ENCODE results near the gene FMC1.
"Not testable (repeated sequence)": the region's sequence is repeated elsewhere in the genome, so short reads cannot be mapped to it uniquely, and the experiment has no call there.

FMC1 gene

DNA sequence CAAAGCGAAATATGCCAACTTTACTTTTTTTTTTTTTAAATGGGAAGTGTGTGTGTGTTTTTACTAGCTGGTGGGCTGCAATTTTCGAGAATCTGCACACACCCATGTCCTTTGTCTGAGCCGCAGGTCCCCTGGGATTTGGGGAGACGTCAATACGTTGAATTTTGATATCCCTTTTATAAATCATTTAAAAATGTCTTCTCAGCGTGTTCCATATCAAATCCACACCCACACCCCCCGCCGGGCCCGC is 404 bp upstream of the FMC1 start:
- DNase-seq: no peak

DNA sequence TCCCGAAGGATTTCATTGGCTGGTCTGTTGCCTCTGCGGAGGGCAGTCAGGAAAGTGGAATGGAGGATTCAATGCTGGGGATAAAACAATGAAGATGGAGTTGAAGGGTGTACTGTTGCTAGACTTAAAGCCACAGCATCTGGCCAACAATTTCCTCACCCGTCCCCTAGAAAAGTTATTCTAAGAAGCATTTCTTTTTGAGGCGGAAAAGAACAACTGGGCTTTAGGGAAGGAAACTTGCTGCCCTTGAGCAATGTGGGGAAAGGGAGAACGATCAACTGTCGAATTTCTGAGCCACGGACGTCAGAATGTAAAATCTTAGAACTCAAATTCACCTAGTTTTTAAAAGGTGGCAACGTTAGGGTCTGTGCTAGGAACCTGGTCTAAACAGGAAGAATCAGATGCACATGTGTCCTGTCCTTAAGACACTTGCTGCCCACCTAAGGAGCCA is 664 bp downstream of the FMC1 start:
- no peak for DNase-seq

DNA sequence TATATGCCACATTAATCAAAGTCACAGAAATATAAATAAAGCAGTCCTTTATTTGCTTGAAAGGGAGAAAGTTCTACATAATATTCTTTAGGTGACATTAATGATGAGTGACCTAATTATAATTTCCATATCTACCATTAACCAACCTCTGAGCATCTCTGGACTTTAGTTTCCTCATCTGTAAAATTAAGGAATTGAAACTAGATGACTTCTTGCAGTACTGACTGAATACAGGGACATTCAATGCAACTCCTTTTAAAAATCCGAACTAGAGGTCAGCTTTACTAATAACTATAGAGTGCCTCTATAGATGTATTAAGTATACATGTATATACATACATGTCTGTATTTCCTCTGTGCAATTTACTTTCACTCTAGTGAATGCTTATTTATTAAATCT is 3.9 kb downstream of the FMC1 start:
- no peak for DNase-seq

DNA sequence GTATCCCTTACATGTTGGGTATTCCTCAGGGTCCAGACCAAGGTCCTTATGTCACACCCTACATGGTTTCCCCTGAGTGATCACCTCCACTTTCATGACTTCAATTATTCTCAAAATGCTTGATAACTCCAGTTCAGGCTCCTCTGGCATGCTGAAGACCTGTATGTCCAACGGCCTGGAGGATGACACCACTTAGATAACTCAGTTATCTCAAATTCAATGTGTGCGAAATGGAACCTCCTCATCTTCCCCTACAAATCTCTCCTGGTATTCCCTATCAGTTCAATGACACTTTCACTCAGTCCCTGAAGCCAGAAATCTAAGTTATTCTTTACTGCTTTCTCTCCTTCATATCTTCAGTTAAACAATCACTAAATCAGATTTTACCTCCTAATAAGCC is 9.9 kb downstream of the FMC1 start:
- no peak for DNase-seq

DNA sequence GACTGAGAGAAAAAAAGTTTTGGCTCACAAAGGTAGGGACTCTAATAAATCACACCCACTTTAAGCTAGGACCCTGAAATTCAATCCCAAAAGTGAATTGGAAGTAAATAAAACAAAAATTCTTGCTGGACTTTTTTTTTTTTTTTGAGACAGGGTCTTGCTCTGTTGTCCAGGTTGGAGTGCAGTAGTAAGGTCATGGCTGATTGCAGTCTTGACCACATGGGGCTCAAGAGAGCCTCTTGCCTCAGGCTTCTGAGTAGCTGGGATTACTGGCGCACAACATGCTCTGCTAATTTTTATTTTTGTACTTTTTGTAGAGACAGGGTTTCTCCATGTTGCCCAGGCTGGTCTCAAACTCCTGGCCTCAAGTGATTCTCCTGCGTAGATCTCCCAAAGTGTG is 13.6 kb downstream of the FMC1 start:
- DNase-seq: no peak

DNA sequence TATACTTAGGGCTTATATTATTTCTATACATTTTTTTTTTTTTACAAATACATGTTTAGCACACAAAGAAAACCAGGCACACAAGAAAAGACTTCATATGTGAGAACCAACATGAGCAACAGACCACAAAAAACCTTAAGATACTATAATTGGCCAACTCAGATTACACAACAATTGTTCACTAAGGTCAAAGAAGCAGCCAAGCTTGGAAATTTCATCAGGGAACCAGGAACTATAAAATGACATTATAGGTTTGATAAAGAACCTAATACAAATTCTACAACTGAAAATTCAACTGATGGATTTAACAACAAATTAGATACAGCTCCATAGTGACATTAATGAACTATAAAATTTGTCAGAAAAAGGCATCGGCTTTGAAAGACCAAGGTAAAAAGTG is 14.2 kb downstream of the FMC1 start:
- DNase-seq: no peak

DNA sequence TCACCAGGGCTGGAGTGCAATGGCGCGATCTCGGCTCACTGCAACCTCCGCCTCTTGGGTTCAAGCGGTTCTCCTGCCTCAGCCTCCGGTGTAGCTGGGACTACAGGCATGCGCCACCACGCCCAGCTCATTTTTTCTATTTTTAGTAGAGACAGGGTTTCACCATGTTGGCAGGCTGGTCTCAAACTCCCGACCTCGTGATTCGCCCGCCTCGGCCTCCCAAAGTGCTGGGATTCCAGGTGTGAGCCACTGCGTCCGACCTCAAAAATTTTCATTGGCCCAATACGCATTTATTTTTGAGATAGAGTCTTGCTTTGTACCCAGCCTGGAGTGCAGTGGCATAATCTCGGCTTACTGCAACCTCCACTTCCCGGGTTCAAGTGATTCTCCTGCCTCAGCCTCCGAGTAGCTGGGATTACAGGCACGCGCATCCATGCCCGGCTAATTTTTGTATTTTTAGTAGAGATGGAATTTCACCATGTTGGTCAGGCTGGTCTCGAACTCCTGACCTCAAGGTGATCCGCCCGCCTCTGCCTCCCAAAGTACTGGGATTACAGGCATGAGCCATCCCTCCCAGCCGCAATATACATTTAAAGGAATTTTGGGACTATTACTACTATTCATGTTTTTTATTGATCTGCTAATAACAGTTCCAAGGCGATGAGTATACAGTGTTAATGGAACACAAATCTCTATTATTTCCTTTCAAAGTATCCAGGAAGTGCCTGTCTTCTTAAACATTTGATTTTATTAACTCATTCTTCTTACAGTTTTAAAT is 16.8 kb downstream of the FMC1 start:
- not testable (repeated sequence) for DNase-seq

DNA sequence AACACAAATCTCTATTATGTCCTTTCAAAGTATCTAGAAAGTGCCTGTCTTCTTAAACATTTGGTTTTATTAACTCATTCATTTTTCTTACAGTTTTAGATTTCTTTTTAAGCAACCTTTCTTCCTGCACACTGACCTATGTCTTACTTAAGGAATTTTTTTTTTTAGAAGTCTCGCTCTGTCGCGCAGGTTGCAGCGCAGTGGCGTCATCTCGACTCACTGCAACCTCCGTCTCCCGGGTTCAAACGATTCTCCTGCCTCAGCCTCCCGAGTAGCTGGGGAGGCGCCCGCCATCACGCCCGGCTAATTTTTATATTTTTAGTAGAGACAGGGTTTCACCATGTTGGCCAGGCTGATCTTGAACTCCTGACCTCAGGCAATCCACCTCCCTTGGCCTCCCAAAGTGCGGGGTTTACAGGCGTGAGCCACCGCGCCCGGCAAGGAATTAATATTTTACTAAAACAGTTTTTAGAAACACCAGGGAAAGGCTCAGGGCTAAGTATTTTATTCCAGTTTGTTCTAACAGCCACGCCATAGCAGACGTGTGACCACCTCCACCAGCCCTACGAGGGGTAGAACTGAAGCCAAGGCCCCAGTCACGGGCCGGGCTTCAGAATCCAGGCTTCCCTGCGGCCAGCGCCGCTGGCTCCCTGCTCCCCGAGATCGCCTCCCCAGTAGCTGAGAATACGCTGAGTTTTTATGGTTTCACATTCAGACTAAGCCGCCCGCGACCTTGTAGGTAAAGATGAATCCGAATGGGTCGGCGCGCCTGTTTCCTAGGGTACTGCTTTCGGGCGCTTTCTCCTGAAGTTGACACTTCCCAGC is 17.6 kb downstream of the FMC1 start:
- peak; percentile 48 for DNase-seq

DNA sequence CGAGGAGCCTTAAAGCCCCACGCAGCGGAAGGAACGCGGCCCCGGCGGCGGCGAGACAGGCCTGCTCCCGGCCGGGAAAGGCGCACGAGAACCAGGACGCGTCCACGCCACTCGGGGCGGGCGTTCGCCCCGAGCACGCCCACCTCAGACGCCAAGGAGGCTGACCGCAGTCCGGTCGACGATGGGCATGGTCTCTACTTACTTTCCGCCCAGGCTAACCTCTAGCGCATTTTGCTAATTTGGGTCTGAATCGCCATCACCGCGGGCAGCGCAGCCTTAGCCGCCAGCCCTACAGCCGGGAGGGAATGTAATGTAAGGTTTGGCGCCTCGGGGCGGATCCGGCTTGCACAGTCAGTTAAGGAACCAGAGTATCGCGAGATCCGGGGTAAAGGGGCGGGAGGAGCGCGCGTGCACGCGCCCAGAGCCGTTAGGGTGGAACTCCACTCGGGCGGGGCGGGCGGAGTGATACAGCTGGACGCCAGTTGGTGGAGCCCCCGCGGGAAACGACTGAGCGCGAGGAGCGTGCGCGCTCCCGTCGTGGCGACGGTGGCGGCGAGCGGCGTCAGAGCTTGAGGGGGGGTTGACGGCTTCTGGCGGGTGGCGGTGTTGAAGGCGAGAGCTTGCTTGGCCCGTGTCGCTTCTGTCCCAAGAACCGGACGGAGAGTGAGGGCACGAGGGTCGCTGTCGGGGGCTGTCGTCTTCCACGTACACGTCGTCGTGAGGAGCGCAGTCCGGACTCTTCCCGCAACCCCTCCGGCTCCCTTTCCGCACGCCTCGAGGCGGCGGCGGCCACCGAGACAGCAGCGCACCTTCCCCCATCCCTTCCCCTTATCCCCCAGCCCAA is 18.5 kb downstream of the FMC1 start, which contains the start of gene LUC7L2:
TSS of gene LUC7L2 (plus strand) at position 529 of the 844 bp plus-strand sequence. CDS start 368 bp downstream, outside the sequence.
- peak; percentile 99 for DNase-seq

DNA sequence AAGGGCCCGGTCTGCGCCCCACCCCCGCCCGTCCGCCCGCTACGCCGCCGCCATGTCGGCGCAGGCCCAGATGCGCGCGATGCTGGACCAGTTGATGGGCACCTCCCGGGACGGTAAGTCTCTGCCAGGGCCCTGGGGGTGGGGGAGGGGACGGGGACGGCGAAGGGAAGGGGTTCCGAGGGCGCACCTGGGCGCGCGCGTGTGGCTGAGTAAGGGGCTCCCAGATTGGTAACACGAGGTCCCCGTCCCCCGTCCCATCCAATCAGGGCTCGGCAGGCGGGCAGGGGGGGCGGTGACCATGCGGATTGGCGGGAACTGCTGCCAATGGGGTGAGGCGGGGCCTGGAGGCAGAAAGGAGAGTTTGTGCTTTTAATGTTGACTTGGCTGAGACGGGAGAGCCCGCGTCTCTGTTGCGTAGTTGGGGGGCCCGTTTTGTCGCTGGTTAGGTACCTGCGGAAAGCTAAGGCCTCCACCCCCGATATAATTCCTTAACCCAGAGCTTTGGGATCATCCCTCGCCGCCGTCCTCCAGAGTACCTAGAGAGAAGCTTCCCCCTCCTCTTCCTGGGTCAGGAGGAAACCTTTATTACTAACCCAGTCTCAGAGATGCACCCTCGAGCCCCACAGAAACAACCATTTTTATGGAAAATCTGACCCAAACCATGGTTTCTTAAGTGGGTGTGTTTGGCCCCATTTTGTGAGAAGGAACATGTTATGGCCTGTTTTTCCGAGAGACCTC is 19.2 kb downstream of the FMC1 start:
- peak; percentile 98 to 99 for DNase-seq

DNA sequence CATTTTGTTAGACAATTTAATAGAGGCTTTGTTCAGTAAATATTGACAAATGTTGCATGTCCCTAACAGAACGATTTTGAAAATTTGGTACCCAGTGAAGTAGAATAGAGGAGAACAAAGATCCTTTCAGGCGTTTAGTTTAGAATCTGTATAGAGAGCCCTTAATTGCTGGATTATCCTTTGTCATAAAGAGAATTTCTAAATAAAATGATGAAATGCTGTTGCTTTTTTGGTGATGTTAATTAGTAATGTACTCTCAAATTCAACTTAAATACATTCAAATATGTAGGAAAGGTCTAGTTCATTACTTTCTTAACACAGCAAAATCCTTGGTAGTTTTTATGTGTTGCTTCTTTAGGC is 19.8 kb downstream of the FMC1 start:
- no peak for DNase-seq

DNA sequence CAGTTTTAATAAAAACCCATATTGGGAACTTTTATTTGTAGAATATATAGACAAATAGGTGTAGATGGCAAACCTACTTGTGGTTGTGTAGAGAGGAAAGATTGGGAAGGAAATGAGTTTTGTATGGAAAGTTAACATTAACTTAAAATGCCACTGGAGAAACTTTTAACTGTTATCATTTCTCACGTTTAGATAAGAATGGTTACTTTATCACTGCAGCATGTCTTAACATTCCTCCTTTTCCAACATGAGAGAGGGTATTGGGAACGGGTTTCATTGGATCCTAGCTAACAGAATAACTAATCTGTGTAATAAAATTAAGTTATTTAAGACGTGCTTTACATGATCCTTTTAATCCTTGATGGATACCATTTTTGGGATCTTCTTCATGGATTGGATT is 20.4 kb downstream of the FMC1 start:
- no peak for DNase-seq

DNA sequence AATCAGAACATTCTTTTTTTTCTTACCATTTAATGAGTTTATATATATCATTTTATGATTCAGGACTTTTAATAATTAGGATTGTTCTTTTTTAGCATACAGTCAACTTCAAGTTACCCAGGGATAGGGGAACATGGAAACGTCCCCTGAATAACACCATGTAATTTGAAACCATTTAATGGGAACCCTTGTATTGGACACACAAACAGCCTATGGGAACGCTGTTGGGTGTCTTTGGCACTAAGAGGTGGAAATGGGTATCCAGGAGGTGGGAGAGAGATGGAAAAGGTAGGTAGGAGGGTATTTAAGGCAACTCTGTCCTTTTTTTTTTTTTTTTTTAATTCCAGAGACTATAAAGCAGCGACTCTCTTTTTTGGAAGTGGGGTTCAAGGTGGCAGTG is 21.2 kb downstream of the FMC1 start:
- DNase-seq: no peak

DNA sequence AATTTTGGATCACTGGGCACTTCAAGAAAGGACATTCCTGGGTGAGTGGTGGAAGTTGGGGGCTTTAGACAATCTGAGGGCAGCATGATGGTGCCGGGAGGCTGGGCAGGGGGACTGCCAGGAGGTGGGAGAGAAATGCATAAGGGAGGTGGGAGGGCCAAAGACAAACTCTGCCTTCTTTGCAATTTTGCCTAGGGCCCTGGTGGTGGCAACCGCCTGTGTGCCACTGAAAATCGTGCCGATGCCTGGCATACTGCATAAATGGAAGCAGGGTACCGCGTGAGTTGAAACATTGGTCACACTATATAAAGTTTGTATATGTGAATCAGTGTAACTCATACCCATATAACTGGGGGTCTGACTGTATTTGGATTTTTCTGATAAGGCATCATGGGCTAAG is 21.8 kb downstream of the FMC1 start:
- DNase-seq: no peak

DNA sequence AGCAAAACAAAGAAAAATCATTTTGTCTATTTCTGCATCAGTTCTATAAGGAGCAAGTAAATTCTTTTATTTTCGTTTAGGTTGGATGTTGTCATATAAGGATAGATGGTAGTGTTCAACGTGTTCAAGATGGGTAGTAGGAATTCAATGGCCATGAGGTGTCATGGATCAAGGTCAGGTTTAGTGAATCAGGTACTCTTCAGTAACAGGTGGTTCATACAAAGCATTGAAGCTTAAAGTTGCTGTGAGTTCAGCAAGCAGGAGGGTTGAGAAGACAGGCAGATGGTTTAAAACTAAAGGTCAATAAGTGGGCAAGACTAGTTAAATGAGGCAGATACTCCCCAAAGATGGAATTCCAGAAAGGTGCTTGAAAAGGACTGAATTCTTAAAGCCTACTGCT is 24.2 kb downstream of the FMC1 start:
- DNase-seq: no peak

DNA sequence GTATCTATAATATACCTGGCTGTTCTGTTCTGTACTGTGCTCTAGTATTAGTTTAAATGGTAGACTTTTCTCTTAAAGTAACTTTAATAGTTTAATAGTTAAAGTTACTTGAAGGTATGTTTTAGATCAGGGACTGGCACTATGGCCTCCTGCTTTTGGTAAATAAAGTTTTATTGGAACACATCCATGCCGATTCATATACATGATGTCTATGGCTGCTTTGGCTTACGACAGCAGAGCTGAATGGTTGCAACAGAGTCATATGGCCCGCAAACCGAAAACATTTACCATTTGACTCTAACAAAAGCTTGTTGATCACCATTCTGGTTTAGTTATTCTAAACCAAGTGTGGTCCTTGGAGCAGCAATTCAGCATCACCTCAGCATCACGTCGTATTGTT is 25.3 kb downstream of the FMC1 start:
- no peak for DNase-seq

DNA sequence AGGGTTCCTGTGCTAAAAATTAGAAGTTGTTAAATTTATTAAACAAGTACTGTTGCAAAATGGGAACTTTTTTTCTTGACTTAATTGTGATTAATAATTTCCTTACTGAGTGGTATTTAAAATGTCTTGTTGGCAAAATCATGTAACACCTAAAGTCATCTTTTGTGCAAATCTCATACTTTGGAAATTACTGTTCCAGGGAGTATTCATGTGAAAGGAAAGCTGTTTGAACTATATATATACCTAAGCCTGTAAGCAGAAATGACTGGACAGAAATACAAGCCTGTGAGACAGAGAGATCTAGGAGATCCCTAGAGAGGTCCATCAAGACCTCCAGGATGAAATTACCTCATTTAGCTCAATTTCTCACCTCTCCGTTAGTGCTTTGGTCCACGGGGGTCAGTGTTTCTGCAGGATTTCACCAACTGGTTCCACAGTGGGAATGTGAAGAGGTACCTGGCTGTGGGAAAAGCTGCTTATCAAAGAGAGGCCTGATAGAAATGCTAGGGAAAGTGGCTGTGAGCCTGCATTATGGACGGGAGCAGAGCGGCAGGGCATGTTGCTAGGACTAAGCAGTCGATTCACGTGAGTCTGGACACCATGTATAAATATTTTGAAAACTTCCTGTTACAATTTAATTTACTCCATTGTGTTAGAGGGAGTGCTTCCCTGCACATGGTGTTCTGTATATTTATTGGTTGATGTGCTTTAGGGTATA is 26.5 kb downstream of the FMC1 start:
- no peak for DNase-seq

DNA sequence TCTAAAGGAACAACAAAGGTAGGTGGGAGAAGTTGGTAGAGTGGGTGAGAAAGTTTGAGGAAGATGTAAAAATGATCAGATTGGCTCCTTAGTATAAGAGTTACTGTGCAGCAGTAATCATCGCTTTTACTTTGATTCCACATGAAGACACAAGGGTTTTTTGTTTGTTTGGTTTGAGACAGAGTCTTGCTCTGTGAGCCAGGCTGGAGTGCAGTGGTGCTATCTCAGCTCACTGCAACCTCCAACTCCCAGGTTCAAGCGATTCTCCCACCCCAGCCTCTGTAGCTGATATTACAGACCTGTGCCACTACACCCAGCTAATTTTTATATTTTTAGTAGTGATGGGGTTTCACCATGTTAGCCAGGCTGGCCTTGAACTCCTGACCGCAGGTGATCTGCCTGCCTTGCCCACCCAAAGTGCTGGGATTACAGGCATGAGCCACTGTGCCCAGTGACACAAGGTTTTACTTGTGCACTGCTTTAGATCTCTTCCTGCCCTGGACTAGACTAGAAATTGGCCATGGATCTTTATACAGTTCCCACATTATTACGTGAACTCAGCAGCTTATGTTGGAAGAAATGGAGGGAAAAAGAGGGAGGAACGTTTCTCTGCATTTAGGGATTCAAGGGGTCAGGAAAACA is 29.3 kb downstream of the FMC1 start:
- no peak for DNase-seq

DNA sequence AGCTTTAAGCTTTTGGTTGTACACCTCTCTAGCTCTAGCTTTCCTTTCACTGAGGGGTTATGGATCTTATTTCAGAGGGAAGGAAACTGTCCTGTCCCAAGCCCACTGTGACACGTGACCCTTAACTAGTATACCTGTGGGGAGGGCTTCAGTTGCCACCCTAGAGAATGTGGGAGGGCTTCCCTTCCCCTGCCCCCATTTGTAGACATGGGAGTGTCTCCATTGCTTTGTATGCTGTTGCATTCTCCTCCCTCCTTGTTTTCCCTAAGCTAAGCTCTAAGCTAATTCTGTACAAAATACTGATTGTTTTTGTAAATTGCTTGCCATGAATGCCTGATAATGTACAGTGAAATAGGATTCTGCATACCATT is 29.8 kb downstream of the FMC1 start:
- no peak for DNase-seq

DNA sequence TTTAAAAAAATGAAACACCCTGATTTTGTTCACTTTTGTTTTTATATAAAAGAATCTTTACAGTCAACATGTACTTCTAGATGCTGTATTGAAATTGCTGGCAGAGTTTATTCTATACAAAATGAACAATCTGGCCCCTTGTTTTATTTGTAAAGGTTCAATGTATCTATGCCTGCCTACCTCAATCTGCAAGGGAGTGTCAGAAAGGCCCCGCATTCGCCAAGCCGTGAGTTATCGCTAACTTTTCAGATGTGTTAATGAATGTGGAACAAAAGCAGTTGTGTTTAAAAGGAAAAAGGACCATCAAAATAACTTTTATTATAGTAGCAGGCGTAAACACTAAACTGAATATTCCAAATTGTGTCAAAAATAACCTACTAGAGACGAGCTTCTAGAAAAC is 33.1 kb downstream of the FMC1 start:
- no peak for DNase-seq

DNA sequence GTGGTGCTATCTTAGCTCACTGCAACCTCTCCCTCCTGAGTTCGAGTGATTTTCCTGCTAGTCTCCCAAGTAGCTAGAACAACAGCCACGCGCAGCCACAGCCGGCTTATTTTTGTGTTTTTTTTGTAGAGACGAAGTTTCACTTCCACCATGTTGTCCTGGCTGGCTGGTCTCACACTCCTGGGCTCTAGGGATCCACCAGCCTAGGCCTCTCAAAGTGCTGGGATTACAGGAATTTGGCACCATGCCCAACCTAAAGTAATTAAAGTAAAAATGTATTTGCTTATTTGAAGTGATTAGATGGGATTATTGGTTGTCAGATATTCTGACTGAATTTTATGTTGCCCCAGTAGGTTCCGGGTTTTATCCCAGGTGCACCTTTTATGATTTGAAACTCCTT is 41.3 kb downstream of the FMC1 start:
- DNase-seq: no peak

DNA sequence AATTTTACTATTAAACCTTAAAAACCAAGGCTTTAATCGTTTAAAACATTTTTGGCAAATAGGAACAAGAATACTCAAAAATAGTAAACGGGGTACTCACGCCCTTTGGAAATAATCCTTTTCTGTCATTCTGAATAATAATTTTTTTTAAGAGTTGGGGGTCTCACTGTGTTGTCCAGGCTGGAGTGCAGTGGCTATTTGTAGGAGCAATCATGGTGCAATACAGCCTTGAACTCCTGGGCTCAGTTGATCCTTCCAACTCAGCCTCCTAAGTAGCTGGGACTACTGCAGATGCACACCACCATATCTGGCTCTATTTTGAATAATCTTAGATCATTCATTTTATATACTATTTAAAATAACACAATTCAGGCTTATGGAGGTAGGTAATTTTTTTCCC is 43.5 kb downstream of the FMC1 start:
- no peak for DNase-seq
